Panc1 (cell line): ENCODE results near the gene GNAZ. TPM values are rescaled to one million over a fixed set of nuclear protein-coding genes. Genes with fewer than 3 reads are reported as not detected.

Experiments used
- ATAC-seq: fragments of 200-7000 bp; cut with Tn5 transposase; 2 replicates; pipeline ENCODE4 v1.9.1; 2020; ENCODE audit warnings: mild to moderate bottlenecking, moderate library complexity
- BruUV-seq: library from RNA; stranded (reverse); fragments of 400-500 nt; replicated peaks from 2 replicates; lab custom pipeline; 2021; lab: Mats Ljungman, UMichigan
- CTCF ChIA-PET: fragments of 300-600 bp; sonication (Branson Sonifier 250); formaldehyde crosslinking; loops from one replicate; lab custom pipeline; 2022; ENCODE audit warnings: antibody characterized with exemption; lab: Charles Lee
- POLR2A ChIA-PET: fragments of 300-600 bp; sonication (Branson Sonifier 250); formaldehyde crosslinking; loops from one replicate; lab custom pipeline; 2022; ENCODE audit warnings: antibody characterized with exemption; lab: Charles Lee
- DNase-seq: peaks from one replicate; pipeline ENCODE4 v3.0.0-alpha.2; 2010; ENCODE audit warnings: low read depth, low spot score
- H3K27ac ChIP-seq: 2 replicates; pipeline ENCODE4 v1.5.1; 2011; ENCODE audit warnings: mild to moderate bottlenecking, low read length, inconsistent platforms
- H3K27me3 ChIP-seq: fragments of 200-500 bp; sonication (Bioruptor generic); 2 replicates; pipeline ENCODE4 v1.6.0; 2014; ENCODE audit warnings: low read length, inconsistent platforms; ENCODE audit not compliant: control insufficient read depth, insufficient read depth
- H3K36me3 ChIP-seq: fragments of 200-500 bp; sonication (Bioruptor generic); 2 replicates; pipeline ENCODE4 v1.5.1; 2014; ENCODE audit warnings: inconsistent platforms, mild to moderate bottlenecking, low read length, moderate library complexity; ENCODE audit not compliant: control insufficient read depth, insufficient read depth
- H3K4me1 ChIP-seq: 2 replicates; pipeline ENCODE4 v1.5.1; 2011; ENCODE audit warnings: inconsistent platforms, mild to moderate bottlenecking, low read length, moderate library complexity; ENCODE audit not compliant: control insufficient read depth, insufficient read depth
- H3K4me3 ChIP-seq, 2 experiments: 2 replicates each; pipeline ENCODE4 v1.5.1; 2011 to 2012; ENCODE audit warnings: low read depth in 2 of 2, low read length in 2 of 2, mild to moderate bottlenecking in 2 of 2, inconsistent platforms in 1 of 2, moderate library complexity in 1 of 2
- H3K9me3 ChIP-seq: fragments of 200-500 bp; sonication (Bioruptor generic); 2 replicates; pipeline ENCODE4 v1.5.1; 2014; ENCODE audit warnings: low read depth, mild to moderate bottlenecking, inconsistent platforms, low read length, moderate library complexity; ENCODE audit not compliant: control insufficient read depth, insufficient read depth
- CTCF ChIP-seq: fragments of 450-650 bp; IDR thresholded peaks from 2 replicates; pipeline ENCODE4 v1.5.1; 2017; ENCODE audit warnings: mild to moderate bottlenecking
- POLR2AphosphoS5 ChIP-seq: IDR thresholded peaks from 2 replicates; pipeline ENCODE4 v1.6.1; 2012; ENCODE audit warnings: mild to moderate bottlenecking, low read depth, low read length, moderate library complexity
- REST ChIP-seq, 2 experiments: IDR thresholded peaks; 2 replicates each; pipeline ENCODE4 v1.6.1; 2011 to 2012; ENCODE audit warnings: low read depth in 2 of 2, control low read depth in 1 of 2, low read length in 1 of 2, mild to moderate bottlenecking in 1 of 2, moderate library complexity in 1 of 2; ENCODE audit not compliant: insufficient read depth in 1 of 2
- SIN3A ChIP-seq: IDR thresholded peaks from 2 replicates; pipeline ENCODE4 v1.6.1; 2012; ENCODE audit warnings: low read depth, mild to moderate bottlenecking, low read length, moderate library complexity, borderline replicate concordance; ENCODE audit not compliant: insufficient read depth
- TCF7L2 ChIP-seq: IDR thresholded peaks from 2 replicates; pipeline ENCODE4 v1.6.1; 2011; ENCODE audit warnings: mild to moderate bottlenecking, low read depth, low read length, inconsistent platforms
- in situ Hi-C: cut with HindIII; loops from 2 replicates; pipeline ENCODE4 v1.10.0; 2016; ENCODE audit warnings: low sequenced_read_pairs, low pct_unique_long_range_greater_than_20kb
- intact Hi-C: fragments of 100-400 bp; cut with micrococcal nuclease; formaldehyde crosslinking; loops from one replicate; pipeline ENCODE4 v1.10.0; 2022; ENCODE audit not compliant: unreplicated experiment
- total RNA-seq: library from RNA; stranded (reverse); gene quantifications from one replicate; pipeline ENCODE4 v1.2.1, GENCODE V29; 2021; ENCODE audit not compliant: unreplicated experiment

GNAZ gene
- total RNA-seq, 1 experiment from 2014 or later: 11.9 TPM

- Histone ChIP-seq H3K9me3 (no peaks in the 10 kb centered on the region), H3K27ac (no peak overlapping the region), H3K4me3 (no peak overlapping the region), H3K27me3 (no peaks in the 10 kb centered on the region; the same call in 1 of the 2 replicates), H3K4me1 (no peaks in the 10 kb centered on the region), H3K36me3 (no peaks in the 10 kb centered on the region)
- TF ChIP-seq TCF7L2: no peak
- TF ChIP-seq POLR2AphosphoS5: no peak
- TF ChIP-seq CTCF: no peak
- no peak for TF ChIP-seq REST (IDR thresholded peaks at IDR 0.05; ENCODE audit: insufficient read depth in 1 of 2, low read depth in 2 of 2, low read length in 1 of 2)
- no peak for TF ChIP-seq SIN3A
- in situ Hi-C loops: no loop called here
- ChIA-PET POLR2A (no interaction called here), CTCF (no interaction called here)
- intact Hi-C loops: no loop called here
- no peak for DNase-seq
- no peak for ATAC-seq
- BruUV-seq: no TSS peak
Observed at GRCh38 chr22:23034621-23035556, 35.4 kb upstream of the GNAZ start.

- BruUV-seq: no TSS peak
- TF ChIP-seq CTCF (no peak), POLR2AphosphoS5 (no peak), REST (IDR thresholded peaks at IDR 0.05; ENCODE audit: insufficient read depth in 1 of 2, low read depth in 2 of 2, low read length in 1 of 2) (no peak), SIN3A (no peak), TCF7L2 (no peak)
- intact Hi-C loops: no loop called here
- DNase-seq (no peak), ATAC-seq (no peak)
- in situ Hi-C loops: no loop called here
- no peak overlapping the region for H3K27ac ChIP-seq
- no peaks in the 10 kb centered on the region for H3K36me3 ChIP-seq
- H3K27me3 ChIP-seq: no peaks in the 10 kb centered on the region; the same call in 1 of the 2 replicates
- no peaks in the 10 kb centered on the region for H3K9me3 ChIP-seq
- ChIA-PET CTCF (no interaction called here), POLR2A (no interaction called here)
- no peaks in the 10 kb centered on the region for H3K4me1 ChIP-seq
- no peak overlapping the region for H3K4me3 ChIP-seq
Observed at GRCh38 chr22:23035557-23036277, 34.6 kb upstream of the GNAZ start.
